ENCODE measurements around the gene NRIP1.

Gene NRIP1

DNA sequence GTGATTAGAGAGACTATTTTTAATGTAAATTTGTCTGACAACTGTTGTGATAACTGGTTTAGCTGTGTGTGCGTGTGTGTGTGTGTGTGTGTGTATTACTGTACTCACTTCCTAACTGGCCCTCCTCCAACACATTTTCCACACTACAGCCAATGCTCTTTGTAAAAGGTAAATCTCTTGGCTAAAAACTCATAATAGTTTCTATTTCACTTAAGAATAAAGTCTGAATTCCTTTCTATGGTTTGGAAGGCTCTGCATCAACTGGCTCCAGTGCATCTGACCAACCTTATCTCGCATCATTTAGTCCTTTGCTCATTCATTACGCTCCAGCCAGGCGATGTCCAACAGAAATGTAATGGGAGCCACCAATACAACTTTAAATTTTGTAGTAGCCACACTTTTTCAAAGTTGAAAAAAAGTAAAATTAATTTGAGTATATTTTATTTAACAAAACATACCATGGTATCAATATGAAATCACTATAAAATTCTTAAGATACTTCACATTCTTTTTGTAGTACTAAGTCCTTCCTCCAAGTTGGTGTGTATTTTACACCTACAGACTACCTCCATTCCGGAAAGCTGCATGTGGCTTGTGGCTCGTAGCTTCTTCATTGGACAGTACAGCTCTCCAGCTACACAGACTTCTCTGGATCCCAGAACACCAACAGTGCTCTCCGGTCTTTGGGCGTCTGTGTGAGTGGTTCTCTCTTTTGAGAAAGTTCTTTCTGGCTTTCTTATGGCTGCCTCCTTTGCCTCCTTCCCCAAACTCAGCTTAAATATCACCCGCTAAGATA, 68.9 kb downstream of the NRIP1 start:
- H3K27ac ChIP-seq (ENCODE audit: low read depth, low read length) = no peak overlapping the region
- TF ChIP-seq, protein P1, sequence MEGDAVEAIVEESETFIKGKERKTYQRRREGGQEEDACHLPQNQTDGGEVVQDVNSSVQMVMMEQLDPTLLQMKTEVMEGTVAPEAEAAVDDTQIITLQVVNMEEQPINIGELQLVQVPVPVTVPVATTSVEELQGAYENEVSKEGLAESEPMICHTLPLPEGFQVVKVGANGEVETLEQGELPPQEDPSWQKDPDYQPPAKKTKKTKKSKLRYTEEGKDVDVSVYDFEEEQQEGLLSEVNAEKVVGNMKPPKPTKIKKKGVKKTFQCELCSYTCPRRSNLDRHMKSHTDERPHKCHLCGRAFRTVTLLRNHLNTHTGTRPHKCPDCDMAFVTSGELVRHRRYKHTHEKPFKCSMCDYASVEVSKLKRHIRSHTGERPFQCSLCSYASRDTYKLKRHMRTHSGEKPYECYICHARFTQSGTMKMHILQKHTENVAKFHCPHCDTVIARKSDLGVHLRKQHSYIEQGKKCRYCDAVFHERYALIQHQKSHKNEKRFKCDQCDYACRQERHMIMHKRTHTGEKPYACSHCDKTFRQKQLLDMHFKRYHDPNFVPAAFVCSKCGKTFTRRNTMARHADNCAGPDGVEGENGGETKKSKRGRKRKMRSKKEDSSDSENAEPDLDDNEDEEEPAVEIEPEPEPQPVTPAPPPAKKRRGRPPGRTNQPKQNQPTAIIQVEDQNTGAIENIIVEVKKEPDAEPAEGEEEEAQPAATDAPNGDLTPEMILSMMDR (IDR thresholded peaks at IDR 0.05; ENCODE audit: low read depth, low read length, poor library complexity, severe bottlenecking) = no peak
- TF ChIP-seq EZH2phosphoT487 (IDR thresholded peaks at IDR 0.05; ENCODE audit: borderline replicate concordance, low read length) = no peak
- no peaks in the 10 kb centered on the region for H3K9me2 ChIP-seq (replicated peaks; ENCODE audit: control insufficient read depth, low read length)
- H3K4me3 ChIP-seq (ENCODE audit: low read length) = no peak overlapping the region
- H3K4me1 ChIP-seq (ENCODE audit: control insufficient read depth, low read length) = no peaks in the 10 kb centered on the region
- H3K4me2 ChIP-seq (ENCODE audit: low read length) = no peak overlapping the region
- no peaks in the 10 kb centered on the region for H3F3A ChIP-seq (ENCODE audit: control insufficient read depth, insufficient read depth)
- H3K36me3 ChIP-seq (ENCODE audit: control insufficient read depth, low read length) = no peaks in the 10 kb centered on the region
- no peaks in the 10 kb centered on the region for H3K9me3 ChIP-seq (ENCODE audit: control insufficient read depth, insufficient read depth, low read length)
- H3K79me2 ChIP-seq (ENCODE audit: control insufficient read depth, low read length) = no peaks in the 10 kb centered on the region
- H3K27me3 ChIP-seq (ENCODE audit: control insufficient read depth, low read length) = no peaks in the 10 kb centered on the region
- H4K20me1 ChIP-seq (ENCODE audit: control insufficient read depth, insufficient read depth, low read depth, low read length) = no peaks in the 10 kb centered on the region

- Histone ChIP-seq H3K9me3 (ENCODE audit: control insufficient read depth, insufficient read depth, low read length) (no peaks in the 10 kb centered on the region), H3K27me3 (ENCODE audit: control insufficient read depth, low read length) (no peaks in the 10 kb centered on the region), H3K9me2 (replicated peaks; ENCODE audit: control insufficient read depth, low read length) (no peaks in the 10 kb centered on the region), H4K20me1 (ENCODE audit: control insufficient read depth, insufficient read depth, low read depth, low read length) (no peaks in the 10 kb centered on the region), H3K36me3 (ENCODE audit: control insufficient read depth, low read length) (no peaks in the 10 kb centered on the region), H3K27ac (ENCODE audit: low read depth, low read length) (no peak overlapping the region), H3K4me2 (ENCODE audit: low read length) (no peak overlapping the region), H3K4me1 (ENCODE audit: control insufficient read depth, low read length) (no peaks in the 10 kb centered on the region), H3K4me3 (ENCODE audit: low read length) (no peak overlapping the region), H3F3A (ENCODE audit: control insufficient read depth, insufficient read depth) (no peaks in the 10 kb centered on the region), H3K79me2 (ENCODE audit: control insufficient read depth, low read length) (no peaks in the 10 kb centered on the region)
- TF ChIP-seq, protein P1 (IDR thresholded peaks at IDR 0.05; ENCODE audit: low read depth, low read length, poor library complexity, severe bottlenecking) = no peak
- TF ChIP-seq EZH2phosphoT487 (IDR thresholded peaks at IDR 0.05; ENCODE audit: borderline replicate concordance, low read length) = no peak
Observed at GRCh38 chr21:14995226-14995625, 69.6 kb downstream of the NRIP1 start.

- no peaks in the 10 kb centered on the region for H3K36me3 ChIP-seq (ENCODE audit: control insufficient read depth, low read length)
- no peaks in the 10 kb centered on the region for H4K20me1 ChIP-seq (ENCODE audit: control insufficient read depth, insufficient read depth, low read depth, low read length)
- H3K9me2 ChIP-seq (replicated peaks; ENCODE audit: control insufficient read depth, low read length) = no peaks in the 10 kb centered on the region
- no peak overlapping the region for H3K27ac ChIP-seq (ENCODE audit: low read depth, low read length)
- no peaks in the 10 kb centered on the region for H3K27me3 ChIP-seq (ENCODE audit: control insufficient read depth, low read length)
- no peak for TF ChIP-seq EZH2phosphoT487 (IDR thresholded peaks at IDR 0.05; ENCODE audit: borderline replicate concordance, low read length)
- TF ChIP-seq, protein P1 (IDR thresholded peaks at IDR 0.05; ENCODE audit: low read depth, low read length, poor library complexity, severe bottlenecking) = no peak
- no peaks in the 10 kb centered on the region for H3K4me1 ChIP-seq (ENCODE audit: control insufficient read depth, low read length)
- no peaks in the 10 kb centered on the region for H3K9me3 ChIP-seq (ENCODE audit: control insufficient read depth, insufficient read depth, low read length)
- H3F3A ChIP-seq (ENCODE audit: control insufficient read depth, insufficient read depth) = no peaks in the 10 kb centered on the region
- no peak overlapping the region for H3K4me3 ChIP-seq (ENCODE audit: low read length)
- H3K79me2 ChIP-seq (ENCODE audit: control insufficient read depth, low read length) = no peaks in the 10 kb centered on the region
- H3K4me2 ChIP-seq (ENCODE audit: low read length) = no peak overlapping the region
Observed at GRCh38 chr21:14993115-14993514, 71.7 kb downstream of the NRIP1 start.

Data from DOHH2 (cell line).